MM.1S (cell line): Measurements from ENCODE around the gene CHRNA1.

Source experiments
- CTCF ChIP-seq: fragments of 300-600 bp; sonication (generic); IDR thresholded peaks from 2 replicates; pipeline ENCODE4 v1.5.1; 2016; ENCODE audit warnings: antibody characterized with exemption, low read length, mixed read lengths
- EZH2 ChIP-seq: fragments of 300-600 bp; sonication (generic); optimal IDR thresholded peaks from 2 replicates; pipeline ENCODE3; 2017; ENCODE audit warnings: low read depth, mild to moderate bottlenecking, antibody characterized with exemption, low read length, mixed read lengths
- EZH2phosphoT487 ChIP-seq: fragments of 300-600 bp; sonication (generic); IDR thresholded peaks from 2 replicates; pipeline ENCODE4 v1.6.1; 2018; ENCODE audit warnings: antibody characterized with exemption, low read length

- no peak for TF ChIP-seq CTCF
- TF ChIP-seq EZH2 = no peak
- no peak for TF ChIP-seq EZH2phosphoT487
Measured at GRCh38 chr2:174787487-174788205, 23.4 kb upstream of the CHRNA1 start.
